HG02588 (cell line): ENCODE data around the gene FAM217A.
"Not testable (repeated sequence)": the region's sequence is repeated elsewhere in the genome, so short reads cannot be mapped to it uniquely, and the experiment has no call there.

Experiments used
- ATAC-seq: cut with Tn5 transposase; IDR thresholded peaks from one replicate; pipeline ENCODE4 v1.9.1; 2021; ENCODE audit warnings: mild to moderate bottlenecking, moderate library complexity; ENCODE audit not compliant: unreplicated experiment

Gene FAM217A

GRCh38 chr6:4078691-4079471 lies at the start of gene FAM217A:
Gene FAM217A, minus strand, starts transcription at chr6:4079137. Its CDS starts 1,723 bp downstream, at chr6:4077414.
- no peak for ATAC-seq

GRCh38 chr6:4128072-4128471 lies 49.1 kb upstream of the FAM217A start:
- ATAC-seq = no peak

- ATAC-seq = no peak
Measured at GRCh38 chr6:4125933-4126864, 47.3 kb upstream of the FAM217A start.

- no peak for ATAC-seq
Measured at GRCh38 chr6:4125500-4125899, 46.6 kb upstream of the FAM217A start.

- ATAC-seq = no peak
Measured at GRCh38 chr6:4124351-4124750, 45.4 kb upstream of the FAM217A start.

- ATAC-seq = no peak
Measured at GRCh38 chr6:4115741-4116140, 36.8 kb upstream of the FAM217A start.

- ATAC-seq = no peak
Measured at GRCh38 chr6:4114123-4114522, 35.2 kb upstream of the FAM217A start.

- no peak for ATAC-seq
Measured at GRCh38 chr6:4113649-4114048, 34.7 kb upstream of the FAM217A start.

- ATAC-seq = no peak
Measured at GRCh38 chr6:4112366-4112765, 33.4 kb upstream of the FAM217A start.

GRCh38 chr6:4109363-4109815 lies 30.5 kb upstream of the FAM217A start:
- ATAC-seq = not testable (repeated sequence)

GRCh38 chr6:4108561-4109093 lies 29.7 kb upstream of the FAM217A start:
- no peak for ATAC-seq

GRCh38 chr6:4107873-4108272 lies 28.9 kb upstream of the FAM217A start:
- no peak for ATAC-seq

- no peak for ATAC-seq
Measured at GRCh38 chr6:4105980-4106536, 27.1 kb upstream of the FAM217A start.

- ATAC-seq = no peak
Measured at GRCh38 chr6:4103929-4104328, 25.0 kb upstream of the FAM217A start.

- no peak for ATAC-seq
Measured at GRCh38 chr6:4102687-4103244, 23.8 kb upstream of the FAM217A start.

- ATAC-seq = no peak
Measured at GRCh38 chr6:4101298-4101697, 22.4 kb upstream of the FAM217A start.

GRCh38 chr6:4100655-4101054 lies 21.7 kb upstream of the FAM217A start:
- no peak for ATAC-seq

- ATAC-seq = no peak
Measured at GRCh38 chr6:4093288-4093687, 14.4 kb upstream of the FAM217A start.

- no peak for ATAC-seq
Measured at GRCh38 chr6:4091941-4092340, 13.0 kb upstream of the FAM217A start.

GRCh38 chr6:4090043-4090442 lies 11.1 kb upstream of the FAM217A start:
- not testable (repeated sequence) for ATAC-seq

- no peak for ATAC-seq
Measured at GRCh38 chr6:4088704-4089103, 9.8 kb upstream of the FAM217A start.
